GM15510 (cell line): Measurements from ENCODE around the gene CCDC63.

ENCODE experiments used
- POLR2A ChIP-seq: IDR thresholded peaks from 3 replicates; pipeline ENCODE4 v1.6.1; 2011; ENCODE audit warnings: borderline replicate concordance; ENCODE audit not compliant: insufficient read length; ENCODE audit errors: extremely low read depth

The CCDC63 gene

DNA sequence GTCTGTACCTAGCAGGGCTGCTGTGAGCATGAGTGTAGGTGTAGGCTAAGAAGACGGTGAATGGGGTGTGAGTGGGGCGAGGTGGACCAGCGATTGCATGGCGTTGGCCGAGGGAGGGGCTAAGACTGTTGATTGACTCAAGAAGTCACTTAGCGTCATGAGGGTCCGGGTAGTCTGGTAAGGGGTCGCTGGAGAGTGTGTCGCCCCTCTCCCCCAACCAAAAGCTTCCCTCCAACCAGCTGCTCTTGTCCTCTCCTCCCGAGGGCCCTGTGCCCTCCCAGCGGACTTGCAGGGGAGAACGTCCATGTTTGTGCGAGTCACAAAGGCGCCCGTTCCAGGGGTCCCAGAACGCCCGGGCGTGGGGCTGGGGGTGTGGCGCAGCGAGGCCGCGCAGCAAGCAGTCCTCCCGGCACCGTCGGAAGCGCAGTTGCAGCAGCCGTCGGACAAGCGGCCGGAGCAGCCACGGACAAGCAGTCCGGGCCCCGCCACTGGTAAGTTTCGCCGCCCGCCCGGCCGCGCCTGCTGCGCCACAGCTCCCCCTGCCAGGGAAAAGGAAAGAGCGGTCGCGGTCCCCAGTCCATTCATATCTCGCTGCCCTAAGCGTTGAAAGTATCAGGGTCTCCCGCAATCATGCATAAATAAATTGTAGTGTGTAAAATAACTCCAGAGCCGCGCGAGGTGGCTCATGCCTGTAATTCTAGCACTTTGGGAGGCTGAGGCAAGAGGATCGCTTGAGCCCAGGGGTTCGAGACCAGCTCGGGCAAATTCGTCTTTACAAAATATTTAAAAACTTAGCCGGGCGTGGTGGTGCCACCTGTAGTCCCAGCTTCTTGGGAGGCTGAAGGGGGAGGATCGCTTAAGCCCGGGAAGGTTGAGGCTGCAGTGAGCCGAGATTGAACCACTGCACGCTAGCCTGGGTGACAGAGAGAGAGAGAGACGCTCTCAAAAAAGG, at the start of gene CCDC63:
Gene CCDC63 (plus strand): TSS at position 373 of the 952 bp plus-strand sequence. CDS start 5,968 bp downstream, outside the sequence.
- TF ChIP-seq POLR2A: no peak

DNA sequence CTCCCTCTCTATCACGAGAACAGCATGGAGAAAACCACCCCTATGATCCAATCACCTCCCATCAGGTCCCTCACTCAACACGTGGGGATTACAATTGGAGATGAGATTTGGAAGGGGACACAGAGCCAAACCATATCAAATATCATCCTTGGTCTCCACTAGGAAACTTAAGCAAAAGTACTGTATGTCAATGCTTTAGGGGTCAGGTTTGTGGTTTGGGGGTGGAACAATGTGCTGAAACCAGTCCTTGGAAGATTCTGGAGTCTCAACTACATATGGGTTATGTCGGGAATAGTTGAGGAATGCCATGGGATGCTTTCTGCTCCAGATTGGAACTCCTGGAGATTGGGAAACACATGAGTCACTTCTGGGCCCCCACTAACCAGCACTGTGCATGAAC, 48.3 kb upstream of the CCDC63 start:
- no peak for TF ChIP-seq POLR2A

- TF ChIP-seq POLR2A: no peak
These were observed 44.3 kb upstream of the CCDC63 start for GRCh38 chr12:110802489-110802888.

- TF ChIP-seq POLR2A: no peak
These were observed 42.4 kb upstream of the CCDC63 start for GRCh38 chr12:110804406-110804805.

DNA sequence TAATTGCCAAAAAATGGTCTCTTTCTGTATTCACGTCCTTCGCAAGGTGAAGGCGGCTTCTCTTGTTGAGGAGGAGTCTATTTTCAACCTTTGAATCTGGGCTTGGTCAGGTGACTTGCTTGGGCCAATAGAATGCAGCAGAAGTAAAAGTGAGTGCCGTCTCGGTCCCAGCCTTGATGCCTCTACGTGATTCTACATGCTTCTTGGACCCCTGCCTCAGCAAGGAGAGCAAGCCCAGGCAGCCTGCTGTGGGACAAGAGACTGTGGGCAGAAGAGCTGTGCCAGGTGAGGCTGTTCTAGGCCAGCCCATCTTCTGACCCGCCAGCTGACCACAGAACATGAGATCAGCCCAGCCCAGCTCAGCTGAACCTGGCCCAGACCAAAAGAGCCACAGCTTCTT, 39.1 kb upstream of the CCDC63 start:
- TF ChIP-seq POLR2A: no peak

GRCh38 chr12:110809149-110809548, 37.6 kb upstream of the CCDC63 start:
- no peak for TF ChIP-seq POLR2A

DNA sequence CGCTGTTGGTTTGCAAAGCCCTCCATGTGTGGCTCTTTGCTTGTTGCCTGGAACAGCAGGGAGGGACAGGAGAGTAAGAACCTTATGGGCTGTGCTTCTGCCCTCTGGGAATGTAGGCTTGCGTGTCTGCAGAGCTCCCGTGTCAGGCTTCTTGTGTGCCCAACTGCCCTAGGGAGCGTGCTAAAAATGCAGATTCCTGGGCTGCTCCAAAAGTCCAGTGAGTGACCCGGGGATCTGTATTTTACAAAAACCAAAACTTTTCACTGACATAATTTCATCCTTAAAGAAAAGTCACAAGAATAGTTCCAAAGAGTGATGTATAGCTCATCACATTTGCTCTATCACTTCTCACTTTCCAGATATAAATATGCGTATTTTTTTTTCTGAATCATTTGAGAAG, 34.8 kb upstream of the CCDC63 start:
- TF ChIP-seq POLR2A: no peak

GRCh38 chr12:110813285-110813684, 33.5 kb upstream of the CCDC63 start:
- no peak for TF ChIP-seq POLR2A

DNA sequence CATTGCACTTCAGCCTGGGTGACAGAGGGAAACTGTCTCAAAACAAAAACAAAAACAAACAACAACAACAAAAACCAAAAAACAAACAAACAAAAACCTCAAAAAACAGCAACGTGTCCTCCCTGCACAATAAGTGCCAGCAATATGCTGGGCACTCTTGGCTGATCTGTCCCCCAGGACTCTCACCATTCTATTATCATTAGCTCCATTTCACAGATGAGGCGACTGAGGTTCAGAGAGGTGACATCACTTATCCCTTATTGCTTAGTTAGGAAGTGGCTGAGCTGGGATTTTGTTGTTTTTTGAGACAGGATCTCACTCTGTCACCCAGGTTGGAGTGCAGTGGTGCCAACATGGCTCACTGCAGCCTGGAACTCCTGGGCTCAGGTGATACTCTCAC, 33.0 kb upstream of the CCDC63 start:
- no peak for TF ChIP-seq POLR2A

GRCh38 chr12:110816248-110816647, 30.5 kb upstream of the CCDC63 start:
- no peak for TF ChIP-seq POLR2A

GRCh38 chr12:110816779-110817178, 30.0 kb upstream of the CCDC63 start:
- TF ChIP-seq POLR2A: no peak

GRCh38 chr12:110818511-110818910, 28.3 kb upstream of the CCDC63 start:
- TF ChIP-seq POLR2A: no peak

GRCh38 chr12:110819150-110819549, 27.6 kb upstream of the CCDC63 start:
- no peak for TF ChIP-seq POLR2A

GRCh38 chr12:110819646-110820045, 27.1 kb upstream of the CCDC63 start:
- no peak for TF ChIP-seq POLR2A

DNA sequence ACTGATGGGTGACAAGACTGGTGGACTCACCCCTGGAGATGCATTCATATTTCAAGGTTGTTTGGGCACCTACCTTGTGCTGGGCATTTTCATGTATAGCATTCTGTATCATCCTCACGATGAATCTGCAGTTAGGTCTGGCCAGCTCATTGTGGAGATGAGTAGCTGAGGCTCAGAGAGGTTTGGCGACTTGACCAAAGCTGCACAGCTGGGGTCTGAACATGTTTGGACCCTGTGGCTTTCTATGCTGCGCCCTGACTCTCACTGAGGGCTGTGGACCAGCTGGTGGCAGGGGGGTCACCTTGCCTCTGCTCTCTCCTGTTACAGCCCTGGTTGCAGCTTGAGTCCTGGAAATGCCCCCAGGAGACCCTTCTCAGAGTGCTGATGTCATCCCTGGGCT, 24.9 kb upstream of the CCDC63 start:
- TF ChIP-seq POLR2A: no peak

DNA sequence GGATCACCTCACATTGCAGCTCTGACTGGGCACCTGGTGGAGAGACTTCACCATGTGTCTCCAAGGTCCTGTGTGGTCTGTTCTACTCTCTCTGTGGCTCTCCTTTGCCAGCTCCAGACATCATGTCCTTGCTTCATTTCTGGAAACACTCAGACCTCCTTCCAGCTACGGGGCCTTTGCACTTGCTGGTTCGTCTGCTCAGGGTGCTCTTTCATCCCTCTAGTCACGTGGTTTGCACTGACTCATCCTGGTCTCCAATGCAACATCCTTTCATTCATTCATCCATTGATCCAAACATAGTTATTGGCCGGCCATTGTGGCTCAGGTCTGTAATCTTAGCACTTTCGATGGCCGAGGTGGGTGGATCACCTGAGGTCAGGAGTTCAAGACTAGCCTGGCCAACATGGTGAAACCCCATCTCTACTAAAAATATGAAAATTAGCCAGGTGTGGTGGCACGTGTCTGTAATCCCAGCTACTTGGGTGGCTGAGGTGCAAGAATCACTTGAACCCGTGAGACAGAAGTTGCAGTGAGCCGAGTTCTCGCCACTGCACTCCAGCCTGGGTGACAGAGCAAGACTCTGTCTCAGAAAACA, 23.9 kb upstream of the CCDC63 start:
- TF ChIP-seq POLR2A: no peak
